ENCODE measurements around the gene NPEPPS.
"Not testable (repeated sequence)": the region's sequence is repeated elsewhere in the genome, so short reads cannot be mapped to it uniquely, and the experiment has no call there.

DNA sequence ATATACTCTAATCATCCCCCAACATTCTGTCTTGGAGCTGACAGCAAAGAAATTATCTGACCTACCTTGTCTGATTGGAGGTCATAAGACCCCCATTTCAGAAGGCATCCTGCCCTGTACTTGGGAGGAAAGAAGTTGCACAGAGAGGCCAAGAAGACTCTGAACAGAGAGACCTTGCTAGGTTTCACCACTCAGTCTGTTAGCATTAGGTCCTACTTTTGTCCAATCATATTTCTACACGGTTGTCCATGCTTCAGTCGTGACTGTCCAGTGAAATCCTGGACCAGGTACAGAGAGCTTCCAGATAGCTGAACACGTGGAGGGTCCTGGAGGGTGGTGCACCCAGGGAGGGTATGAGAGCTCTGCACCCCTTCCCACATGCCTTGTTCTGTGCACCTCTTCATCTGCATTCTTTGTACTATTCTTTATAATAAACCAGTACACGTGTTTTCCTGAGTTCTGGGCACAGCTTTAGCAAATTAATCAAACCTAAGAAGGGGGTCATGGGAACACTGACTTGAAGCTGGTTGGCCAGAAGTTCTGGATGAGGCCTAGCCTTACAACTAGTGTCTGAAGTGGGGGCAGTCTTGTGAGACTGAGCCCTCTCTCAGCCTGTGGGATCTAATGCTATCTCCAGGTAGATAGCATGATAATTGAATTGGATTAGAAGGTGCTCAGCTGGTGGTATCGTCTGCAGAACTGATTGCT is 30.9 kb downstream of the NPEPPS start:
- not testable (repeated sequence) for TF ChIP-seq EZH2 (IDR thresholded peaks at IDR 0.05); FOXP2 (optimal IDR thresholded peaks at IDR 0.05; ENCODE audit: control extremely low read depth, extremely low read length, insufficient read depth); POLR2AphosphoS5 (IDR thresholded peaks at IDR 0.05; ENCODE audit: borderline replicate concordance, low read depth, low read length)
